HEK293 (cell line): ENCODE data around the gene ADAMTS19.

Experiments used
- BCL11A ChIP-seq: fragments of 450-650 bp; formaldehyde crosslinking; IDR thresholded peaks from 2 replicates; pipeline ENCODE4 v1.5.1; 2016; ENCODE audit warnings: low read depth, missing biosample characterization, missing genetic modification characterization
- CTCF ChIP-seq: fragments of 450-650 bp; formaldehyde crosslinking; IDR thresholded peaks from 2 replicates; pipeline ENCODE4 v1.5.1; 2016; ENCODE audit warnings: missing biosample characterization, missing genetic modification characterization
- GLI4 ChIP-seq: fragments of 450-650 bp; formaldehyde crosslinking; IDR thresholded peaks from 2 replicates; pipeline ENCODE4 v1.5.1; 2016; ENCODE audit warnings: missing biosample characterization, missing genetic modification characterization
- SETDB1 ChIP-seq: IDR thresholded peaks from one replicate; pipeline ENCODE4 v1.6.1; 2017; ENCODE audit warnings: mild to moderate bottlenecking, low read length, moderate library complexity, mixed read lengths; ENCODE audit not compliant: insufficient read length
- TCF7L2 ChIP-seq: IDR thresholded peaks from 2 replicates; pipeline ENCODE4 v1.6.1; 2011; ENCODE audit warnings: low read depth, mild to moderate bottlenecking, inconsistent platforms, low read length, moderate library complexity, borderline replicate concordance
- YY1 ChIP-seq: fragments of 450-650 bp; formaldehyde crosslinking; IDR thresholded peaks from 2 replicates; pipeline ENCODE4 v1.5.1; 2018; ENCODE audit warnings: missing biosample characterization, missing genetic modification characterization
- ZBTB44 ChIP-seq: fragments of 450-650 bp; IDR thresholded peaks from 2 replicates; pipeline ENCODE4 v1.5.1; 2018; ENCODE audit warnings: missing biosample characterization, mild to moderate bottlenecking, missing genetic modification characterization
- ZNF132 ChIP-seq: fragments of 450-650 bp; formaldehyde crosslinking; IDR thresholded peaks from 2 replicates; pipeline ENCODE4 v1.5.1; 2017; ENCODE audit warnings: missing biosample characterization, missing genetic modification characterization, borderline replicate concordance
- ZNF146 ChIP-seq: fragments of 450-650 bp; formaldehyde crosslinking; IDR thresholded peaks from 2 replicates; pipeline ENCODE4 v1.5.1; 2016; ENCODE audit warnings: missing biosample characterization, missing genetic modification characterization
- ZNF692 ChIP-seq: fragments of 450-650 bp; formaldehyde crosslinking; IDR thresholded peaks from 2 replicates; pipeline ENCODE4 v1.5.1; 2016; ENCODE audit warnings: missing biosample characterization, missing genetic modification characterization

GRCh38 chr5:129767927-129768380, 307.9 kb downstream of the ADAMTS19 start:
- TF ChIP-seq ZNF146 (tag by site-specific recombination) (no peak), TCF7L2 (no peak), CTCF (tag by site-specific recombination) (peak; percentile 94), BCL11A (no peak), ZNF692 (tag by site-specific recombination) (peak; percentile 27; the same call in 1 of the 2 replicates), ZNF132 (tag by site-specific recombination) (no peak), ZBTB44 (tag by site-specific recombination) (no peak), GLI4 (tag by site-specific recombination) (no peak), SETDB1 (no peak), YY1 (peak; percentile 64; the same call in 1 of the 2 replicates)
